SK-N-SH treated with all-trans-retinoic acid at 6 μM for 48 hours (cell line): ENCODE results near the gene DOC2B.

Experiments
- ATAC-seq: fragments of 200-7000 bp; cut with Tn5 transposase; 3 replicates; pipeline ENCODE4 v1.9.1; 2020; ENCODE audit warnings: mild to moderate bottlenecking, moderate library complexity
- ARNTL ChIP-seq: fragments of 450-650 bp; formaldehyde crosslinking; IDR thresholded peaks from 2 replicates; pipeline ENCODE4 v1.5.0; 2020; ENCODE audit warnings: low read depth, mild to moderate bottlenecking, moderate library complexity, borderline replicate concordance
- BACH2 ChIP-seq: fragments of 250-450 bp; sonication (Bioruptor Pico); IDR thresholded peaks from 2 replicates; pipeline ENCODE4 v1.9.0; 2021; ENCODE audit warnings: mild to moderate bottlenecking, borderline replicate concordance
- CREB5 ChIP-seq: fragments of 250-450 bp; sonication (Bioruptor Pico); IDR thresholded peaks from 2 replicates; pipeline ENCODE4 v1.5.1; 2020; ENCODE audit warnings: low read depth, mild to moderate bottlenecking, moderate library complexity
- CSDC2 ChIP-seq: fragments of 250-450 bp; sonication (Bioruptor Pico); IDR thresholded peaks from 2 replicates; pipeline ENCODE4 v1.5.0; 2020; ENCODE audit warnings: mild to moderate bottlenecking, moderate library complexity
- CSRNP3 ChIP-seq: fragments of 250-450 bp; sonication (Bioruptor Pico); IDR thresholded peaks from 2 replicates; pipeline ENCODE4 v1.5.1; 2021; ENCODE audit warnings: mild to moderate bottlenecking, moderate library complexity
- ESRRG ChIP-seq: fragments of 250-450 bp; sonication (Bioruptor Pico); IDR thresholded peaks from 2 replicates; pipeline ENCODE4 v1.6.1; 2021; ENCODE audit warnings: mild to moderate bottlenecking
- GLIS3 ChIP-seq: fragments of 250-450 bp; sonication (Bioruptor Pico); IDR thresholded peaks from 2 replicates; pipeline ENCODE4 v1.5.0; 2020; ENCODE audit warnings: mild to moderate bottlenecking, moderate library complexity
- ISL1 ChIP-seq: fragments of 250-450 bp; sonication (Bioruptor Pico); IDR thresholded peaks from 2 replicates; pipeline ENCODE4 v2.1.2; 2022; ENCODE audit warnings: mild to moderate bottlenecking, moderate library complexity
- PATZ1 ChIP-seq: fragments of 250-450 bp; sonication (Bioruptor Pico); IDR thresholded peaks from 2 replicates; pipeline ENCODE4 v1.8.0; 2020; ENCODE audit warnings: mild to moderate bottlenecking, moderate library complexity, borderline replicate concordance
- POU6F1 ChIP-seq: fragments of 250-450 bp; sonication (Bioruptor Pico); IDR thresholded peaks from 2 replicates; pipeline ENCODE4 v1.8.0; 2021; ENCODE audit warnings: low read depth, mild to moderate bottlenecking, moderate library complexity, borderline replicate concordance
- PPARA ChIP-seq: fragments of 250-450 bp; sonication (Bioruptor Pico); IDR thresholded peaks from 2 replicates; pipeline ENCODE4 v1.5.0; 2020; ENCODE audit warnings: mild to moderate bottlenecking, borderline replicate concordance
- SNAI2 ChIP-seq: fragments of 250-450 bp; sonication (Bioruptor Pico); IDR thresholded peaks from 2 replicates; pipeline ENCODE4 v1.5.0; 2020; ENCODE audit warnings: mild to moderate bottlenecking, moderate library complexity
- TCF4 ChIP-seq: fragments of 250-450 bp; sonication (Bioruptor Pico); IDR thresholded peaks from 2 replicates; pipeline ENCODE4 v1.8.0; 2021; ENCODE audit warnings: mild to moderate bottlenecking, moderate library complexity, borderline replicate concordance
- TOX ChIP-seq: fragments of 250-450 bp; sonication (Bioruptor Pico); IDR thresholded peaks from 2 replicates; pipeline ENCODE4 v1.8.0; 2021; ENCODE audit warnings: mild to moderate bottlenecking, moderate library complexity, borderline replicate concordance
- TSHZ2 ChIP-seq: fragments of 250-450 bp; sonication (Bioruptor Pico); IDR thresholded peaks from 2 replicates; pipeline ENCODE4 v1.5.0; 2020; ENCODE audit warnings: mild to moderate bottlenecking, moderate library complexity
- ZC3H10 ChIP-seq: fragments of 250-450 bp; sonication (Bioruptor Pico); IDR thresholded peaks from 2 replicates; pipeline ENCODE4 v1.5.1; 2021; ENCODE audit warnings: mild to moderate bottlenecking, moderate library complexity
- ZFP3 ChIP-seq: fragments of 250-450 bp; sonication (Bioruptor Pico); IDR thresholded peaks from 2 replicates; pipeline ENCODE4 v1.5.0; 2020; ENCODE audit warnings: mild to moderate bottlenecking, moderate library complexity
- ZNF565 ChIP-seq: fragments of 450-650 bp; formaldehyde crosslinking; conservative IDR thresholded peaks from 2 replicates; pipeline ENCODE4 v1.5.0; 2020; ENCODE audit warnings: low read depth, mild to moderate bottlenecking, moderate library complexity
- ZNF8 ChIP-seq: fragments of 450-650 bp; formaldehyde crosslinking; IDR thresholded peaks from 2 replicates; pipeline ENCODE4 v1.5.0; 2020; ENCODE audit warnings: mild to moderate bottlenecking, moderate library complexity

Gene DOC2B

GRCh38 chr17:194828-195602 is 13.6 kb upstream of the DOC2B start:
- no peak for TF ChIP-seq TOX (CRISPR knock-in tag)
- no peak for TF ChIP-seq ARNTL (CRISPR knock-in tag)
- no peak for TF ChIP-seq CSRNP3 (CRISPR knock-in tag)
- no peak for TF ChIP-seq SNAI2 (CRISPR knock-in tag)
- TF ChIP-seq CSDC2 (CRISPR knock-in tag) = no peak
- TF ChIP-seq ESRRG (CRISPR knock-in tag) = no peak
- no peak for TF ChIP-seq GLIS3 (CRISPR knock-in tag)
- TF ChIP-seq PATZ1 (CRISPR knock-in tag) = no peak
- TF ChIP-seq TCF4 (CRISPR knock-in tag) = no peak
- no peak for TF ChIP-seq ZC3H10 (CRISPR knock-in tag)
- no peak for TF ChIP-seq TSHZ2
- no peak for TF ChIP-seq ZNF565 (CRISPR knock-in tag)
- no peak for TF ChIP-seq CREB5
- TF ChIP-seq ZNF8 = no peak
- no peak for TF ChIP-seq ZFP3 (CRISPR knock-in tag)
- TF ChIP-seq ISL1 (CRISPR knock-in tag) = no peak
- TF ChIP-seq POU6F1 (CRISPR knock-in tag) = no peak
- no peak for ATAC-seq

- TF ChIP-seq TCF4 (CRISPR knock-in tag) = no peak
- no peak for TF ChIP-seq TOX (CRISPR knock-in tag)
- TF ChIP-seq ZC3H10 (CRISPR knock-in tag) = no peak
- no peak for TF ChIP-seq PPARA (CRISPR knock-in tag)
- no peak for ATAC-seq
Measured at GRCh38 chr17:193841-194806, 12.7 kb upstream of the DOC2B start.

- no peak for ATAC-seq
- TF ChIP-seq BACH2 (CRISPR knock-in tag) (no peak), ZFP3 (CRISPR knock-in tag) (peak; percentile 59; the same call in 1 of the 2 replicates)
- TF ChIP-seq, all 23 proteins: peak for 1
Measured at GRCh38 chr17:193426-193810, 12.0 kb upstream of the DOC2B start.
